Esophagus squamous epithelium (tissue), 4 donors: ENCODE data around the gene ATP6V0D1.

Experiments
- CTCF ChIP-seq, 6 experiments: fragments of 450-650 bp in 4 of 6; fragments of 200-600 bp in 2 of 6; sonication (generic) in 2 of 6; IDR thresholded peaks; one replicate each; pipeline ENCODE4 v1.5.1; 2016 to 2019; ENCODE audit warnings: antibody characterized with exemption in 6 of 6, mild to moderate bottlenecking in 4 of 6, moderate library complexity in 4 of 6
- POLR2A ChIP-seq, 4 donors: fragments of 450-650 bp; IDR thresholded peaks; one replicate each; pipeline ENCODE4 v1.6.1; 2017; ENCODE audit warnings: antibody characterized with exemption in 4 of 4, mild to moderate bottlenecking in 4 of 4, moderate library complexity in 3 of 4

- TF ChIP-seq CTCF (IDR thresholded peaks at IDR 0.05) (peak; percentile 29 to 71 (median 60)), POLR2A (IDR thresholded peaks at IDR 0.05) (peak in 2 of 4 donors; percentile 33 to 52)
Observed at GRCh38 chr16:67393111-67393787, 87.7 kb downstream of the ATP6V0D1 start, which contains the start of gene TPPP3.
